ENCODE data around the gene ZKSCAN4.

Gene ZKSCAN4

DNA sequence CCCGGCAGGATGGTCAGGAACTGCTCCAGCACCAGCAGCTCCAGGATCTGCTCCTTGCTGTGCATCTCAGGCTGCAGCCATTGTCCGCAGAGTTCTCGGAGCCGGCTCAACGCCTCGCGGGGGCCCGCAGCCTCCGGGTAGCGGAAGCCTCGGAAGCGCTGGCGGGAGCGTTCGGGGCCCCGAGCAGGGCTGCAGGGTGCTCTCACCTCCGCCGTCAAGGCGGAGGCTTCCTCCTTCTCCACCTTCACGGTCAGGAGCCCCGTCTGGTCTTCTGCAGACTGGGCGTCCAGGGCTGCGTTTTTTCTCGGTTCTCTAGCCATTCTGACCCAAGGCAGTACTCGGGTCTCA, 434 bp downstream of the ZKSCAN4 start:
- TF ChIP-seq, protein P1, sequence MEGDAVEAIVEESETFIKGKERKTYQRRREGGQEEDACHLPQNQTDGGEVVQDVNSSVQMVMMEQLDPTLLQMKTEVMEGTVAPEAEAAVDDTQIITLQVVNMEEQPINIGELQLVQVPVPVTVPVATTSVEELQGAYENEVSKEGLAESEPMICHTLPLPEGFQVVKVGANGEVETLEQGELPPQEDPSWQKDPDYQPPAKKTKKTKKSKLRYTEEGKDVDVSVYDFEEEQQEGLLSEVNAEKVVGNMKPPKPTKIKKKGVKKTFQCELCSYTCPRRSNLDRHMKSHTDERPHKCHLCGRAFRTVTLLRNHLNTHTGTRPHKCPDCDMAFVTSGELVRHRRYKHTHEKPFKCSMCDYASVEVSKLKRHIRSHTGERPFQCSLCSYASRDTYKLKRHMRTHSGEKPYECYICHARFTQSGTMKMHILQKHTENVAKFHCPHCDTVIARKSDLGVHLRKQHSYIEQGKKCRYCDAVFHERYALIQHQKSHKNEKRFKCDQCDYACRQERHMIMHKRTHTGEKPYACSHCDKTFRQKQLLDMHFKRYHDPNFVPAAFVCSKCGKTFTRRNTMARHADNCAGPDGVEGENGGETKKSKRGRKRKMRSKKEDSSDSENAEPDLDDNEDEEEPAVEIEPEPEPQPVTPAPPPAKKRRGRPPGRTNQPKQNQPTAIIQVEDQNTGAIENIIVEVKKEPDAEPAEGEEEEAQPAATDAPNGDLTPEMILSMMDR (conservative IDR thresholded peaks at IDR 0.05; ENCODE audit: control insufficient read depth, insufficient read depth, low read depth, low read length): no peak
- DNase-seq (ENCODE audit: low read depth): no peak
- peak overlapping the region; percentile 96 for H3K4me3 ChIP-seq (ENCODE audit: control insufficient read depth, low read depth, low read length)

DNA sequence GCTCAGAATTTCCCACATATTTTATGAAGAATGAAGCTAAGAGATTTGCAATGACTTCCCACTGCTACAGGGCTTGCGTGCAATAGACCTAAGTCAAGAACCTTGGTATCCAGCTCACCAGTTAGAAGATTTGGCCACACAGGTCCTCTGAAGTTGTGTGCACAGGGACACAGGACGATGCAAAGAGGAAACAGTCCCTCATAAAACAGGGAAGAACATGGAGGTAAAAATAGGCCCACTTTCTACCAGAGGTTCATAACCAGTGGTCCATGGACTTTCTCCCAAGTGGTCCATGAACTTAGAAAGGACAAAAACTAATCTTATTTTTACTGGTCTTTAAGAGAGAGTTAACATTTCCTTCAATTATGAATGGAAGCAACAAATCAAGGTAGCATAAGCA, 1.3 kb downstream of the ZKSCAN4 start:
- peak overlapping the region; percentile 21 for H3K4me3 ChIP-seq (ENCODE audit: control insufficient read depth, low read depth, low read length)
- DNase-seq (ENCODE audit: low read depth): no peak
- TF ChIP-seq, protein P1 (conservative IDR thresholded peaks at IDR 0.05; ENCODE audit: control insufficient read depth, insufficient read depth, low read depth, low read length): no peak

DNA sequence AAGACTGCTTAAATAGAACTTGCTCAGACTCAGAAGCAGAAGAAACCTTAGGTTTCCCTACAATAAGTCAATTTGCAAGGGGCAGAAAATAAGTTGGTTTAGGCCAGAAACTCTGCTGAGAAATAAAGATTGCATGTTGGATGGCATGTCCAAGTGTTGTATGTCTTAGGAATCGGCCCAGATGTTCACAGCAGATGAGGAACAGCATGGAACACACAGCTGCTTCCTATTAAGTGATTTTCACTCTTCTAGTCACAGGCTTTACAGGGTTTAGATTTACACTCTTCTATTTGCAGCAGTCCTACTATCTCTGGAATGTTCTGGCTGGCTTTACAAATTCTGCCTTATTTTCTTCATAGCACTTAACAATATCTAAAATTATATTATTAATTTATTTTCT, 3.2 kb downstream of the ZKSCAN4 start:
- peak; percentile 19 for DNase-seq (ENCODE audit: low read depth)
- TF ChIP-seq, protein P1 (conservative IDR thresholded peaks at IDR 0.05; ENCODE audit: control insufficient read depth, insufficient read depth, low read depth, low read length): no peak
- H3K4me3 ChIP-seq (ENCODE audit: control insufficient read depth, low read depth, low read length): no peak overlapping the region

DNA sequence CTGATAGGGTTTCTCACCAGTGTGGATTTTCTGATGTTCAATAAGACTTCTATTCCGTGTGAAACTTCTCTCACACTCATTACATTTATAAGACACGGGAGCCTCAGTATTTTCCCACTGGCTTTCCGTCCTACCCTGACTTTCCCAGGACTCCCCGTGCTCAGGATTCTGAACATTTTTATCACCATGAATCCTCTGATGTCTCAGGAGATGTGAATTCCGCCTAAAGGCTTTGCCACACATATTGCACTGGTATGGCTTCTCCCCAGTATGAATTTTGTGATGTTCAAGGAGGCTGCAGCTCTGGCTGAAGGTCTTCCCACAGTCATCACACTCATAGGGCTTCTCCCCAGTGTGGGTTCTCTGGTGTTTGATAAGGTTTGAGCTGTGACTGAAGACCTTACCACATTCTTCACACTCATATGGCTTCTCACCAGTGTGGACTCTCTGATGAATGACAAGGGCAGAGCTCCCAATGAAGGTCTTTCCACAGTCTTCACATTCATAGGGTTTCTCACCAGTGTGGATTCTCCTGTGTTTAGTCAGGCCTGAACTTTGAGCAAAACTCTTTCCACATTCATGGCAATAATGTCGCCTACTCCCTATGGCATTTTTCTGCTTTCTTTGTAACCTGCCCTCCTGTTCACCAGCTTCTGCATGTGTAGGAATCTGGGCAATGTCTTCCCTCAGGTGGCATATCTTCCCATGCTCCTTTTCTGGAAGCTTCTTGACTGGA, 6.7 kb downstream of the ZKSCAN4 start:
- TF ChIP-seq, protein P1 (conservative IDR thresholded peaks at IDR 0.05; ENCODE audit: control insufficient read depth, insufficient read depth, low read depth, low read length): no peak
- H3K4me3 ChIP-seq (ENCODE audit: control insufficient read depth, low read depth, low read length): no peak overlapping the region
- DNase-seq (ENCODE audit: low read depth): no peak

DNA sequence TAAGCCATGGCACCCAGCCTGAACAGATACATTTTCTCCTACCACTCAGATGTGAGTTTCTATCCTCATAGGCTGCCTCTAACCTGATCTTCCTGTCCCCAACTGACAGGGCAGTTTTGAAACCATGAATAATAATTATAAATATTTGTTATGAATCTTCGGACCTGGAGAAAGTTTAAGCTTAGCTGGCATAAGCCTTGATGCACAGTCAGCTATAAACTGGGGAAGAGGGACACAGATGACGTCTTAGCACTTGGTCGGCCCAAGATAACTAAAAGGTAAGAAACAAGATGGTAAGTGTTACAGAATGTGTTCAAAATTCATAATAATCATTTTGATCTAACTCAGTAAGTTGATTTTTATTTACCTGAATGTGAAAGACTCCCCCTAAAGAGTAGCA, 8.1 kb downstream of the ZKSCAN4 start:
- TF ChIP-seq, protein P1 (conservative IDR thresholded peaks at IDR 0.05; ENCODE audit: control insufficient read depth, insufficient read depth, low read depth, low read length): no peak
- H3K4me3 ChIP-seq (ENCODE audit: control insufficient read depth, low read depth, low read length): no peak overlapping the region
- no peak for DNase-seq (ENCODE audit: low read depth)

DNA sequence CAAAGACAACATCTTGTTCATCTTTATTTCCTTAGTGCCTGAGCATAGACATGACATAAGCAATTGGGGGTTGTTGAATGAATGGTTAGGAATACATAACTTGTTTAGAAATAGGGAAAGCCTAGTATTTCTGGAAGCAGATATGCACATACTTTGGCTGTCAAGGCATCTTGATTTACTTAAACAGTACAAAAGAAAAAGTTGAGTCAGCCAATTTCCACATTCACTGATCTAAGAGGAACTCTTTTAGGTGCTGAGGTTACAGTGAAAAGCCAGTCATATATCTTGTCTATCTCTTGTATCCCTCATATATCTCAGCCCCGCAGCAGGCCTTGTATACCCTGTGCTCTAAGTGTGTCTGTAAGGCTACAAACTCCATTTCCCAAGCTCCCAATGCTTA, 11.6 kb downstream of the ZKSCAN4 start:
- DNase-seq (ENCODE audit: low read depth): no peak
- TF ChIP-seq, protein P1 (conservative IDR thresholded peaks at IDR 0.05; ENCODE audit: control insufficient read depth, insufficient read depth, low read depth, low read length): no peak
- H3K4me3 ChIP-seq (ENCODE audit: control insufficient read depth, low read depth, low read length): no peak overlapping the region

DNA sequence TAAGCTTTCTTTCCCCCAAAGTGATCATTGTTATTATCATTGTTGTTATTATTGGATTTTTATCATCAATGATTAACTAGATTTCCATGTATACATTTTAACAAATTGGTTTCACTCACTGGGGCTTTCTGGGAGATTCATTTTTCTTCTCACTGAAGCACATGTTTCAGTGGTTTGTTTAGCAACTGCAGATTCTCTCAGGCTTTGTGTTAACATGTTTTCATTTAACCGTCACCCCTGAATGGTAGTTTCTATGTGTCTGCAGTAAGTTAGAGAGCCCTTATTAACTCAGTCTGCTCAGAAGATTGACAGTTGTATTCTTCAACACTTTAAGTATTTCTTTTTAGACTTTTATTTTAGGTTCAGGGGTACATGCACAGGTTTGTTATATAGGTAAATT, 12.4 kb downstream of the ZKSCAN4 start:
- H3K4me3 ChIP-seq (ENCODE audit: control insufficient read depth, low read depth, low read length): no peak overlapping the region
- DNase-seq (ENCODE audit: low read depth): no peak
- TF ChIP-seq, protein P1 (conservative IDR thresholded peaks at IDR 0.05; ENCODE audit: control insufficient read depth, insufficient read depth, low read depth, low read length): no peak
